ENCODE data around the gene SLC12A7.

Gene SLC12A7

DNA sequence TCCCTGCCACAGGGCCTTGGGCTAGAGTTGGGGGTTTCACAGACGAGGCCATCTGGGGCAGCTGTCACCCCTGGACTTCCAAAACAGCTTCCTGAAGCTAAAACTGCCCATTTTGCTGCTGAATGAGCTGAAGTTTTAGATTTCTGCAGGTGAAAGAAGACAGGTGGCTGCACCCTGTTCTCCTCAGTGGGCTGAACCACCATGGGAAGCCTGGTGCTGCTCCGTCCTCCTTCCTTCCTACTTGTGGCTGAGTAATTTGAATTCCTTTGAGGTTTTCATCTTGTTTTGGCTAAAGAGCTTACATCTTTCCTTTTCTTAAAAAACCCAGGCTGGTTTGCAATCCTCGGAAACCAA is 97.9 kb downstream of the SLC12A7 start:
- Histone ChIP-seq H3K4me3 (ENCODE audit: low read depth, low read length) (no peak overlapping the region), H3K4me1 (ENCODE audit: control insufficient read depth, insufficient read depth, low read length) (peaks cover 15% of the 10 kb centered on the region), H3K36me3 (ENCODE audit: control insufficient read depth in 2 of 2, insufficient read depth in 1 of 2, low read length in 2 of 2) (peaks cover 0 to 44% of the 10 kb centered on the region in 2 experiments; a peak in 1 of 3 replicates), H3K9me3 (ENCODE audit: control insufficient read depth, insufficient read depth, low read depth, low read length) (no peaks in the 10 kb centered on the region), H3K27ac (ENCODE audit: extremely low read depth, low read depth, low read length) (no peak overlapping the region)
- no peak for TF ChIP-seq ZNF707 (tag by site-specific recombination; IDR thresholded peaks at IDR 0.05)
- TF ChIP-seq ZNF132 (tag by site-specific recombination; IDR thresholded peaks at IDR 0.05; ENCODE audit: borderline replicate concordance): no peak
- TF ChIP-seq, protein P1, sequence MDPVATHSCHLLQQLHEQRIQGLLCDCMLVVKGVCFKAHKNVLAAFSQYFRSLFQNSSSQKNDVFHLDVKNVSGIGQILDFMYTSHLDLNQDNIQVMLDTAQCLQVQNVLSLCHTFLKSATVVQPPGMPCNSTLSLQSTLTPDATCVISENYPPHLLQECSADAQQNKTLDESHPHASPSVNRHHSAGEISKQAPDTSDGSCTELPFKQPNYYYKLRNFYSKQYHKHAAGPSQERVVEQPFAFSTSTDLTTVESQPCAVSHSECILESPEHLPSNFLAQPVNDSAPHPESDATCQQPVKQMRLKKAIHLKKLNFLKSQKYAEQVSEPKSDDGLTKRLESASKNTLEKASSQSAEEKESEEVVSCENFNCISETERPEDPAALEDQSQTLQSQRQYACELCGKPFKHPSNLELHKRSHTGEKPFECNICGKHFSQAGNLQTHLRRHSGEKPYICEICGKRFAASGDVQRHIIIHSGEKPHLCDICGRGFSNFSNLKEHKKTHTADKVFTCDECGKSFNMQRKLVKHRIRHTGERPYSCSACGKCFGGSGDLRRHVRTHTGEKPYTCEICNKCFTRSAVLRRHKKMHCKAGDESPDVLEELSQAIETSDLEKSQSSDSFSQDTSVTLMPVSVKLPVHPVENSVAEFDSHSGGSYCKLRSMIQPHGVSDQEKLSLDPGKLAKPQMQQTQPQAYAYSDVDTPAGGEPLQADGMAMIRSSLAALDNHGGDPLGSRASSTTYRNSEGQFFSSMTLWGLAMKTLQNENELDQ (tag by site-specific recombination; IDR thresholded peaks at IDR 0.05; ENCODE audit: low read depth): no peak
- TF ChIP-seq, protein P2, sequence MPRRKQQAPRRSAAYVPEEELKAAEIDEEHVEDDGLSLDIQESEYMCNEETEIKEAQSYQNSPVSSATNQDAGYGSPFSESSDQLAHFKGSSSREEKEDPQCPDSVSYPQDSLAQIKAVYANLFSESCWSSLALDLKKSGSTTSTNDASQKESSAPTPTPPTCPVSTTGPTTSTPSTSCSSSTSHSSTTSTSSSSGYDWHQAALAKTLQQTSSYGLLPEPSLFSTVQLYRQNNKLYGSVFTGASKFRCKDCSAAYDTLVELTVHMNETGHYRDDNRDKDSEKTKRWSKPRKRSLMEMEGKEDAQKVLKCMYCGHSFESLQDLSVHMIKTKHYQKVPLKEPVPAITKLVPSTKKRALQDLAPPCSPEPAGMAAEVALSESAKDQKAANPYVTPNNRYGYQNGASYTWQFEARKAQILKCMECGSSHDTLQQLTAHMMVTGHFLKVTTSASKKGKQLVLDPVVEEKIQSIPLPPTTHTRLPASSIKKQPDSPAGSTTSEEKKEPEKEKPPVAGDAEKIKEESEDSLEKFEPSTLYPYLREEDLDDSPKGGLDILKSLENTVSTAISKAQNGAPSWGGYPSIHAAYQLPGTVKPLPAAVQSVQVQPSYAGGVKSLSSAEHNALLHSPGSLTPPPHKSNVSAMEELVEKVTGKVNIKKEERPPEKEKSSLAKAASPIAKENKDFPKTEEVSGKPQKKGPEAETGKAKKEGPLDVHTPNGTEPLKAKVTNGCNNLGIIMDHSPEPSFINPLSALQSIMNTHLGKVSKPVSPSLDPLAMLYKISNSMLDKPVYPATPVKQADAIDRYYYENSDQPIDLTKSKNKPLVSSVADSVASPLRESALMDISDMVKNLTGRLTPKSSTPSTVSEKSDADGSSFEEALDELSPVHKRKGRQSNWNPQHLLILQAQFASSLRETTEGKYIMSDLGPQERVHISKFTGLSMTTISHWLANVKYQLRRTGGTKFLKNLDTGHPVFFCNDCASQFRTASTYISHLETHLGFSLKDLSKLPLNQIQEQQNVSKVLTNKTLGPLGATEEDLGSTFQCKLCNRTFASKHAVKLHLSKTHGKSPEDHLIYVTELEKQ (tag by site-specific recombination; IDR thresholded peaks at IDR 0.05; ENCODE audit: borderline replicate concordance): no peak
- no peak for TF ChIP-seq FEZF1 (tag by site-specific recombination; IDR thresholded peaks at IDR 0.05)
- POLR2A ChIA-PET: no interaction called here
- CTCF ChIA-PET: interaction anchor here (2.2 to 6.7 kb wide), 2 partner anchors 9 to 89 kb away, joined by 6 to 90 read pairs; no protein-coding TSS in a partner anchor

GRCh38 chr5:1013238-1013947 is 98.5 kb downstream of the SLC12A7 start:
- H3K9me3 ChIP-seq (ENCODE audit: control insufficient read depth, insufficient read depth, low read depth, low read length): no peaks in the 10 kb centered on the region
- H3K4me3 ChIP-seq (ENCODE audit: low read depth, low read length): no peak overlapping the region
- CTCF ChIA-PET: interaction anchor here (0.7 to 6.7 kb wide), 4 partner anchors 8 to 127 kb away, joined by 3 to 90 read pairs (median 4); no protein-coding TSS in a partner anchor
- POLR2A ChIA-PET: interaction anchor here (0.5 kb wide), 1 partner anchor 79 kb away, joined by 3 read pairs; no protein-coding TSS in a partner anchor
- H3K4me1 ChIP-seq (ENCODE audit: control insufficient read depth, insufficient read depth, low read length): peaks cover 15% of the 10 kb centered on the region
- TF ChIP-seq ZNF449 (tag by site-specific recombination; IDR thresholded peaks at IDR 0.05) (no peak), ZNF335 (tag by site-specific recombination; conservative IDR thresholded peaks at IDR 0.05) (peak; percentile 38)
- H3K36me3 ChIP-seq (ENCODE audit: control insufficient read depth in 2 of 2, insufficient read depth in 1 of 2, low read length in 2 of 2): peaks cover 0 to 44% of the 10 kb centered on the region in 2 experiments; a peak in 1 of 3 replicates
- H3K27ac ChIP-seq (ENCODE audit: extremely low read depth, low read depth, low read length): no peak overlapping the region

DNA sequence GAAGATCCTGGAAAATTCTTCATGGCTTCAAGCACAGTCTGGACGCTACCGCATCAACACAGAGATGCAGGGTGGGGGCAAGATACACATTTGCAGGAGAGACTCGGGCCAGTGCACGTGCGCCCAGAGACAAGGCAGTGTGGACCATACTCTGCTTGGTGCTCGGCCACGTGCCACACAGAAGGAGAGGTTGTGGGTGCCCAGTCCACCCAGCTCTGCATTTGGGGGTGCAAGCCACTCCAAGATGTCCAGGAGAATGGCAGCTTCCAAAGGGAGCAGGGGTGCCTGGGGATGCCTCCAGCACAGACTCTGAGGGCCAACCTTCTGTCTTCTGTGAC is 99.0 kb downstream of the SLC12A7 start:
- POLR2A ChIA-PET: interaction anchor here (0.5 kb wide), 1 partner anchor 78 kb away, joined by 3 read pairs; no protein-coding TSS in a partner anchor
- H3K4me1 ChIP-seq (ENCODE audit: control insufficient read depth, insufficient read depth, low read length): peaks cover 15% of the 10 kb centered on the region
- CTCF ChIA-PET: interaction anchor here (0.7 to 6.7 kb wide), 4 partner anchors 88 to 127 kb away, joined by 3 to 90 read pairs (median 24); no protein-coding TSS in a partner anchor
- TF ChIP-seq ZNF777 (tag by site-specific recombination; IDR thresholded peaks at IDR 0.05; ENCODE audit: borderline replicate concordance) (no peak), ZNF558 (tag by site-specific recombination; IDR thresholded peaks at IDR 0.05) (no peak), KLF8 (tag by site-specific recombination; IDR thresholded peaks at IDR 0.05) (no peak), ZXDB (tag by site-specific recombination; IDR thresholded peaks at IDR 0.05) (no peak), ZNF23 (tag by site-specific recombination; IDR thresholded peaks at IDR 0.05; ENCODE audit: borderline replicate concordance) (no peak), ZNF544 (tag by site-specific recombination; IDR thresholded peaks at IDR 0.05) (no peak), ZNF202 (tag by site-specific recombination; IDR thresholded peaks at IDR 0.05; ENCODE audit: borderline replicate concordance) (no peak), ZNF830 (tag by site-specific recombination; IDR thresholded peaks at IDR 0.05; ENCODE audit: low read depth) (no peak), WT1 (tag by site-specific recombination; IDR thresholded peaks at IDR 0.05) (no peak), ZNF121 (tag by site-specific recombination; IDR thresholded peaks at IDR 0.05) (no peak), ZNF114 (tag by site-specific recombination; IDR thresholded peaks at IDR 0.05) (no peak), ZNF341 (tag by site-specific recombination; IDR thresholded peaks at IDR 0.05; ENCODE audit: low read depth) (no peak)
- TF ChIP-seq, protein P3, sequence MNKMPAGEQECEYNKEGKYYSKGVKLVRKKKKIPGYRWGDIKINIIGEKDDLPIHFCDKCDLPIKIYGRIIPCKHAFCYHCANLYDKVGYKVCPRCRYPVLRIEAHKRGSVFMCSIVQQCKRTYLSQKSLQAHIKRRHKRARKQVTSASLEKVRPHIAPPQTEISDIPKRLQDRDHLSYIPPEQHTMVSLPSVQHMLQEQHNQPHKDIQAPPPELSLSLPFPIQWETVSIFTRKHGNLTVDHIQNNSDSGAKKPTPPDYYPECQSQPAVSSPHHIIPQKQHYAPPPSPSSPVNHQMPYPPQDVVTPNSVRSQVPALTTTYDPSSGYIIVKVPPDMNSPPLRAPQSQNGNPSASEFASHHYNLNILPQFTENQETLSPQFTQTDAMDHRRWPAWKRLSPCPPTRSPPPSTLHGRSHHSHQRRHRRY (tag by site-specific recombination; IDR thresholded peaks at IDR 0.05): no peak

More for the DNA sequence above, 99.0 kb downstream of the SLC12A7 start:
- no peak overlapping the region for H3K4me3 ChIP-seq (ENCODE audit: low read depth, low read length)
- H3K36me3 ChIP-seq (ENCODE audit: control insufficient read depth in 2 of 2, insufficient read depth in 1 of 2, low read length in 2 of 2): peaks cover 0 to 44% of the 10 kb centered on the region in 2 experiments; a peak in 1 of 3 replicates
- H3K9me3 ChIP-seq (ENCODE audit: control insufficient read depth, insufficient read depth, low read depth, low read length): no peaks in the 10 kb centered on the region
- H3K27ac ChIP-seq (ENCODE audit: extremely low read depth, low read depth, low read length): no peak overlapping the region
